Adrenal gland (tissue), 12 donors: Measurements from ENCODE around the gene BRAF. TPM values are rescaled to one million over a fixed set of nuclear protein-coding genes. Genes with fewer than 3 reads are reported as not detected.

Experiments used
- DNase-seq, 7 donors: peaks; one replicate each; pipeline ENCODE4 v3.0.0-alpha.2; 2019 to 2020
- H3K27ac ChIP-seq, 5 donors: fragments of 200-600 bp; sonication (generic) in 4 of 5; 1 replicate in 3 of 5; 2 replicates in 2 of 5; pipeline versions ENCODE4 v1.5.1 to v1.8.0; 2016 to 2020; ENCODE audit warnings: mild to moderate bottlenecking in 1 of 5
- H3K27me3 ChIP-seq: fragments of 200-600 bp; 2 replicates; pipeline ENCODE4 v1.8.0; 2021
- H3K36me3 ChIP-seq, 2 donors: fragments of 200-600 bp; replicated peaks in 1 of 2; 1 replicate in 1 of 2; 2 replicates in 1 of 2; pipeline versions ENCODE4 v1.5.1 to v1.8.0; 2018 to 2022
- H3K4me1 ChIP-seq, 2 donors: fragments of 200-600 bp; replicated peaks in 1 of 2; 1 replicate in 1 of 2; 2 replicates in 1 of 2; pipeline versions ENCODE4 v1.5.1 to v1.8.0; 2018 to 2021
- H3K4me3 ChIP-seq, 4 donors: fragments of 200-600 bp; sonication (generic) in 3 of 4; one replicate each; pipeline ENCODE4 v1.5.1; 2016 to 2018
- H3K9me3 ChIP-seq, 3 donors: fragments of 200-600 bp; sonication (generic) in 1 of 3; replicated peaks in 1 of 3; 1 replicate in 2 of 3; 2 replicates in 1 of 3; pipeline versions ENCODE4 v1.5.1 to v1.8.0; 2016 to 2021
- POLR2A ChIP-seq, 2 donors: fragments of 450-650 bp; IDR thresholded peaks; one replicate each; pipeline ENCODE4 v1.6.1; 2017; ENCODE audit warnings: antibody characterized with exemption in 2 of 2, mild to moderate bottlenecking in 2 of 2, moderate library complexity in 1 of 2
- WGBS, 4 donors: extraction: QIAGEN DNeasy Blood & Tissue Kit in 2 of 4; methylation state at CpG; one replicate each; pipeline versions ENCODE4 v1.1.5 to v1.1.7; 2013 to 2017; 5-methylcytosine and 5-hydroxymethylcytosine counted together
- intact Hi-C, 2 donors: fragments of 100-400 bp; cut with DNase I; formaldehyde crosslinking; loops; one replicate each; pipeline versions ENCODE4 v1.14.1 to v1.15.0; 2022 to 2023
- polyA plus RNA-seq, 3 donors: library from polyadenylated mRNA; stranded (reverse); fragments of 200-250 nt in 2 of 3; fragments of 350-450 nt in 1 of 3; fragmentation: Illumina TruSeq in 1 of 3; extraction: RNeasy Lipid Tissue Mini Kit (QIAGEN cat#74804) in 1 of 3; gene quantifications; one replicate each; pipeline ENCODE4 v1.2.3, GENCODE V29; 2013 to 2014
- total RNA-seq, 9 donors: library from RNA; depleted of rRNA in 4 of 9; stranded (reverse); fragments of >200 nt in 4 of 9; fragments of 120-200 nt in 1 of 9; fragmentation: NEBNext Ultra II Directional in 1 of 9; extraction: Animal tissue kit (Norgen Biotek cat#: 25700) in 1 of 9; gene quantifications; one replicate each; pipeline versions ENCODE4 v1.1.0 to v1.2.4, GENCODE V29; 2013 to 2023
- TF ChIP-seq, protein P1 (sequence below), 6 experiments: fragments of 450-650 bp in 4 of 6; fragments of 200-600 bp in 2 of 6; sonication (generic) in 1 of 6; IDR thresholded peaks; 1 replicate in 5 of 6; 2 replicates in 1 of 6; pipeline versions ENCODE4 v1.5.1 to v1.8.0; 2016 to 2021; ENCODE audit warnings: antibody characterized with exemption in 6 of 6, mild to moderate bottlenecking in 2 of 6, moderate library complexity in 1 of 6
- donor health status: healthy with polysubstance abuse.
- donor health status: Bipolar disorder and iron deficiency.
- donor health status: DM: yes; HTN: yes; CAD: no.
- donor health status: DM: no; HTN: no; CAD: no.
- donor health status: DM: no; HTN: no; CAD: no.
- donor health status: DM: yes; HTN: yes; CAD: no.

Gene BRAF
- total and polyA plus RNA-seq, 12 donors, result 5.0 to 50.3 (median 25.5) TPM

DNA sequence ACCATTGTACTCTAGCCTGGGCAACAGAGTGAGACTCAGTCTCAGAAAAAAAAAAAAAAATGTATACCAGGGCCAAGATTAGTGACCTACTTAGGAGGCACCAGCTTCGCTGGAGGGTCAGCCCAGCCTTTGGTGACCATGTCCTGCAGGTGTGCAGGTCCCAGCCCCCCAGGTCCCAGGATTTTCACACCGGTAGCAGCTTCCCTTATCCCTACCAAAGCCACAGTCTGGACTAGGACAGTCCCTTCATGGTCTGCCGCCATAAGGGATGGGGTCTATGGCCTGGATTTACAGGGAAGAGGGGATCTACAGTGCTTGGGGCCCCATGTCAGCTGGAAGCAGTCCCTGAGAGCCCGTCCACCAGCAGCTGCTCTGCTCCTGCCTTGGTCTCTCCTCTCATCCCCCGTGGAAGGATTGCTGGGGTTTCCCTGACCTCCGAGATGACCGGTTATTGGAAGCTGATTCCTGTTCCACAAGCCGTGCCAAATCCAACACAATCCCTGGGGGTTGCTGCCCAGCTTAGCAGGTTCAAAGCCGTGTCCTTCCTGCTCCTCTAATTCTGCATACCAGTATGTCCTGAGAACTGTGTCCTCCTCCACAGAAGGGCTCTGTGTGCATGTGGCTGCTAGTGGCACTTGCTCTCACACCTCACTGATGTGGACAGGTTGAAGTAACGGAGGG lies 239.2 kb downstream of the BRAF start:
- Histone ChIP-seq H3K27ac (no peak overlapping the region), H3K4me3 (no peak overlapping the region), H3K9me3 (no peaks in the 10 kb centered on the region), H3K27me3 (no peaks in the 10 kb centered on the region), H3K4me1 (peaks cover 0 to 4% of the 10 kb centered on the region in 2 donors), H3K36me3 (peaks cover 0 to 5% of the 10 kb centered on the region in 2 donors)
- DNase-seq, result peak in 2 of 7 donors; percentile 10 to 35
- WGBS, 4 donors, result 82 to 91% (median 87%) methylated on average over 7 to 10 of the region's 10 CpGs
- TF ChIP-seq POLR2A (IDR thresholded peaks at IDR 0.05), result no peak
- TF ChIP-seq, protein P1, sequence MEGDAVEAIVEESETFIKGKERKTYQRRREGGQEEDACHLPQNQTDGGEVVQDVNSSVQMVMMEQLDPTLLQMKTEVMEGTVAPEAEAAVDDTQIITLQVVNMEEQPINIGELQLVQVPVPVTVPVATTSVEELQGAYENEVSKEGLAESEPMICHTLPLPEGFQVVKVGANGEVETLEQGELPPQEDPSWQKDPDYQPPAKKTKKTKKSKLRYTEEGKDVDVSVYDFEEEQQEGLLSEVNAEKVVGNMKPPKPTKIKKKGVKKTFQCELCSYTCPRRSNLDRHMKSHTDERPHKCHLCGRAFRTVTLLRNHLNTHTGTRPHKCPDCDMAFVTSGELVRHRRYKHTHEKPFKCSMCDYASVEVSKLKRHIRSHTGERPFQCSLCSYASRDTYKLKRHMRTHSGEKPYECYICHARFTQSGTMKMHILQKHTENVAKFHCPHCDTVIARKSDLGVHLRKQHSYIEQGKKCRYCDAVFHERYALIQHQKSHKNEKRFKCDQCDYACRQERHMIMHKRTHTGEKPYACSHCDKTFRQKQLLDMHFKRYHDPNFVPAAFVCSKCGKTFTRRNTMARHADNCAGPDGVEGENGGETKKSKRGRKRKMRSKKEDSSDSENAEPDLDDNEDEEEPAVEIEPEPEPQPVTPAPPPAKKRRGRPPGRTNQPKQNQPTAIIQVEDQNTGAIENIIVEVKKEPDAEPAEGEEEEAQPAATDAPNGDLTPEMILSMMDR (IDR thresholded peaks at IDR 0.05), result no peak
- intact Hi-C loops, result no loop called here

DNA sequence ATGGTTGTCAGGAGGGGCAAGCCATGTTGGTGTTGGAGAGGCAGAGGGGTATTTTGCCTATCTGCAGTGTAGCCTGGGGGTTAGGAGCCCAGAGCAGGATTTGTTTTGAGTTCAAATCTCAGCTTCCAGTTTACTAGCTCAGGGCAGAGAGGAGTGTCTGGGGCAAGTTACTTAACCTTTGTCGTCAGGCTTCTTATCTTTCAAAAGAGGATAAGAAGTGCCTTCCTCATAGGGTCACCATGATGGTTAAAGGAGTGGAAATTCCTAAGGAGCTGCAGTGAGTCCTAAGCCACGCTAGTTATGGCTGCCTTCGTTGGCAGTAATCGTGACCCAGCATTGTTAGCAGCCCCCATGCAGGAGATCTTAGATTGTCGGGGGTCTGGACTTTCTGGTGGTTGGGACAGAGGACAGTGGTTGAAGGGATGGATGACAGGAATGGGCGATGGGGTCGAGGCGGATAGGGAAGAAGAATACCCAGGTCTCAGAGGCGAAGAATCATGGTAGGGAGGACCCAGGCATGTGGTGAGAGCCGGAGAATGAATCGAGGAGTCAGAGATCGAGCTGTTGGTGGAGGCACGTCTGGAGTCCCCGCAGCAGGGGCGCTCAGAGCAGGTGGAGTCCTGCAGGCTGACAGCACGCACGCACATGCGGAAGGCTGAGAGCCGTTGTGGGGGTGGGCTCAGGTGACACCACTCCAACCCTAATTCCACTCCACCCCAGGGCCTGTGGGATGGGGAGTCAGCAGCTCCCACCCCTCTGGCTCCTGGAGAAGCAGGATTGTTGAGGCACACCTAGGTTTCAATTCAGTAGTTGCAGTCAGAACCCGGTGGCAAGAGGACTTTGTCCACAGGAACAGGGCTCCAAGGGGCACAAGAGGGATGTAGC lies 240.4 kb downstream of the BRAF start:
- peak in 2 of 7 donors; percentile 10 to 31 for DNase-seq
- Histone ChIP-seq H3K36me3 (peaks cover 0 to 16% of the 10 kb centered on the region in 2 donors), H3K27me3 (no peaks in the 10 kb centered on the region), H3K27ac (no peak overlapping the region), H3K4me1 (peaks cover 0 to 4% of the 10 kb centered on the region in 2 donors), H3K9me3 (no peaks in the 10 kb centered on the region), H3K4me3 (no peak overlapping the region)
- TF ChIP-seq POLR2A (IDR thresholded peaks at IDR 0.05), result no peak
- TF ChIP-seq, protein P1 (IDR thresholded peaks at IDR 0.05), result no peak
- intact Hi-C loops, result no loop called here
- 94 to 96% (median 95%) methylated on average over 20 of the region's 20 CpGs for WGBS, 4 donors

DNA sequence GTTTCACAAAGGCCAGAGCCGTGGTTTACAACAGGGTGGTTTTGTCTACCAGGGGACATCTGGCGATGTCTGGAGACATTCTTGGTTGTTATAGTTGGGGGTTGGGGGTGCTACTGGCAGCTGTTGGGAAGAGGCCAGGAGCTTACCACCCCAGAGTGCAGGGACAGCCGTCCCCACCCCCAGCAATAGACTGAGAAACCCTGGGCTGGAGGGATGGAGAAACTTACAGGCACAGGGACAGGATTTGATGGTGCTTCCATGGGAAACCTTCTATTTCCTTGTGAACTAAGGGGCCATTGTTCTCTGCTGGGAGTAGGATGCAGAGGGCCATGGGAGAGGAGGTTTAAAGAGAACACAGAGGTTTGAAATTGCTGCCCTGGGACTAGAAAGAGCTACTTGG lies 241.1 kb downstream of the BRAF start:
- Histone ChIP-seq H3K4me3 (no peak overlapping the region), H3K36me3 (peaks cover 0 to 16% of the 10 kb centered on the region in 2 donors), H3K27ac (no peak overlapping the region), H3K27me3 (no peaks in the 10 kb centered on the region), H3K4me1 (peaks cover 0 to 4% of the 10 kb centered on the region in 2 donors), H3K9me3 (no peaks in the 10 kb centered on the region)
- intact Hi-C loops, result no loop called here
- 90 to 97% (median 96%) methylated on average over 3 of the region's 3 CpGs for WGBS, 4 donors
- peak in 1 of 7 donors; percentile 34 for DNase-seq
- no peak for TF ChIP-seq POLR2A (IDR thresholded peaks at IDR 0.05)
- TF ChIP-seq, protein P1 (IDR thresholded peaks at IDR 0.05), result no peak

DNA sequence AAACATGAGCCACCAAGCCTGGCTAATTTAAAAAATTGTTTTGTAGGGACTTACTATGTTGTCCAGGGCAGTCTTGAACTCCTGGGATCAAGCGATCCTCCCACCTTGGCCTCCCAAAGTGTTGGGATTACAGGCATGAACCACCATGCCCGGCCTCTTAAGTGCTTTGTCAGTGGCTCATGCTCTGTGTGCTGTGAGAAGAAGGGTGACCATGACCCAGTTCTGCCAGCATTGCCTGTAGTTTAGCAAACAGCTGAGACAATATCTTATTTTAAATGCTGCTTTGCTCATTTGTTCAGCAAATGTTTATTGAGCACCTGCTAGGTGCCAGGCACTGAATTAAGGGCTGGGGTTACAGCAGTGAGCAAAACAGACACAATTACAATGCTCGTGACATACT lies 243.0 kb downstream of the BRAF start:
- WGBS, 4 donors, result 54 to 72% (median 67%) methylated on average over 3 of the region's 3 CpGs
- TF ChIP-seq POLR2A (IDR thresholded peaks at IDR 0.05), result no peak
- Histone ChIP-seq H3K4me1 (peaks cover 0 to 4% of the 10 kb centered on the region in 2 donors), H3K4me3 (no peak overlapping the region), H3K27ac (no peak overlapping the region), H3K9me3 (no peaks in the 10 kb centered on the region), H3K36me3 (peaks cover 0 to 16% of the 10 kb centered on the region in 2 donors), H3K27me3 (no peaks in the 10 kb centered on the region)
- intact Hi-C loops, result no loop called here
- peak in 5 of 7 donors; percentile 30 to 61 (median 54) for DNase-seq
